Activated T-cell treated with anti-CD3 and anti-CD28 coated beads for 4 hours (primary cell): ENCODE measurements around the gene PLXDC2.
"Not testable (repeated sequence)": the region's sequence is repeated elsewhere in the genome, so short reads cannot be mapped to it uniquely, and the experiment has no call there.

Experiments
- DNase-seq: peaks from one replicate; pipeline ENCODE4 v3.0.0-alpha.2; 2020

Gene PLXDC2

GRCh38 chr10:20133669-20134189 lies 317.5 kb downstream of the PLXDC2 start:
- DNase-seq: no peak

- no peak for DNase-seq
These were observed 326.1 kb downstream of the PLXDC2 start for GRCh38 chr10:20142311-20142710.

GRCh38 chr10:20144268-20144667 lies 328.0 kb downstream of the PLXDC2 start:
- no peak for DNase-seq

- no peak for DNase-seq
These were observed 329.8 kb downstream of the PLXDC2 start for GRCh38 chr10:20146004-20146403.

GRCh38 chr10:20147684-20148083 lies 331.5 kb downstream of the PLXDC2 start:
- DNase-seq: no peak

- DNase-seq: no peak
These were observed 340.3 kb downstream of the PLXDC2 start for GRCh38 chr10:20156511-20156910.

GRCh38 chr10:20157314-20157713 lies 341.1 kb downstream of the PLXDC2 start:
- no peak for DNase-seq

GRCh38 chr10:20158086-20158485 lies 341.9 kb downstream of the PLXDC2 start:
- no peak for DNase-seq

- DNase-seq: no peak
These were observed 345.9 kb downstream of the PLXDC2 start for GRCh38 chr10:20162123-20162522.

GRCh38 chr10:20166096-20166675 lies 350.0 kb downstream of the PLXDC2 start:
- no peak for DNase-seq

GRCh38 chr10:20170661-20171060 lies 354.4 kb downstream of the PLXDC2 start:
- no peak for DNase-seq

- no peak for DNase-seq
These were observed 356.8 kb downstream of the PLXDC2 start for GRCh38 chr10:20173046-20173445.

GRCh38 chr10:20175719-20176118 lies 359.5 kb downstream of the PLXDC2 start:
- no peak for DNase-seq

- DNase-seq: no peak
These were observed 364.5 kb downstream of the PLXDC2 start for GRCh38 chr10:20180766-20181165.

- DNase-seq: no peak
These were observed 365.2 kb downstream of the PLXDC2 start for GRCh38 chr10:20181434-20181833.

- DNase-seq: no peak
These were observed 368.9 kb downstream of the PLXDC2 start for GRCh38 chr10:20185116-20185515.

- DNase-seq: not testable (repeated sequence)
These were observed 375.2 kb downstream of the PLXDC2 start for GRCh38 chr10:20191392-20191791.

- no peak for DNase-seq
These were observed 378.8 kb downstream of the PLXDC2 start for GRCh38 chr10:20195076-20195475.

GRCh38 chr10:20200758-20201157 lies 384.5 kb downstream of the PLXDC2 start:
- DNase-seq: no peak

- no peak for DNase-seq
These were observed 386.1 kb downstream of the PLXDC2 start for GRCh38 chr10:20202337-20202736.

GRCh38 chr10:20207653-20208052 lies 391.4 kb downstream of the PLXDC2 start:
- no peak for DNase-seq

GRCh38 chr10:20209098-20209497 lies 392.9 kb downstream of the PLXDC2 start:
- DNase-seq: not testable (repeated sequence)

- no peak for DNase-seq
These were observed 399.4 kb downstream of the PLXDC2 start for GRCh38 chr10:20215547-20216152.

- DNase-seq: no peak
These were observed 405.1 kb downstream of the PLXDC2 start for GRCh38 chr10:20221356-20221755.

- DNase-seq: no peak
These were observed 412.5 kb downstream of the PLXDC2 start for GRCh38 chr10:20228729-20229128.
